Omental fat pad (tissue), 4 donors: ENCODE measurements around the gene MPPED1. TPM values are rescaled to one million over a fixed set of nuclear protein-coding genes. Genes with fewer than 3 reads are reported as not detected.

Source experiments
- ATAC-seq: fragments of 150-250 bp; one replicate; pipeline ENCODE4 v1.9.1; 2016; ENCODE audit warnings: mild to moderate bottlenecking, moderate library complexity; ENCODE audit not compliant: low FRiP score
- DNase-seq: peaks from one replicate; pipeline ENCODE4 v3.0.0-alpha.2; 2019; ENCODE audit warnings: low spot score
- CTCF ChIP-seq, 3 donors: fragments of 450-650 bp; IDR thresholded peaks; one replicate each; pipeline ENCODE4 v1.5.1; 2016 to 2017; ENCODE audit warnings: antibody characterized with exemption in 3 of 3, mild to moderate bottlenecking in 3 of 3, moderate library complexity in 2 of 3
- total RNA-seq, 4 donors: library from RNA; depleted of rRNA; stranded (reverse); fragments of >200 nt; gene quantifications; one replicate each; pipeline ENCODE4 v1.1.0, GENCODE V29; 2016

The MPPED1 gene
- total RNA-seq, 4 donors from 2014 or later: not detected

- ATAC-seq (no peak), DNase-seq (no peak)
- TF ChIP-seq CTCF (IDR thresholded peaks at IDR 0.05): no peak
These were observed 34.9 kb upstream of the MPPED1 start for GRCh38 chr22:43376765-43377547.

GRCh38 chr22:43377548-43377895, 34.3 kb upstream of the MPPED1 start:
- no peak for ATAC-seq

GRCh38 chr22:43377896-43378704, 33.7 kb upstream of the MPPED1 start:
- DNase-seq (no peak), ATAC-seq (no peak)
- TF ChIP-seq CTCF (IDR thresholded peaks at IDR 0.05): no peak

More at GRCh38 chr22:43377548-43377895, 34.3 kb upstream of the MPPED1 start:
- TF ChIP-seq CTCF (IDR thresholded peaks at IDR 0.05): no peak
- no peak for DNase-seq

GRCh38 chr22:43381693-43382092, 30.1 kb upstream of the MPPED1 start:
- DNase-seq: no peak
- TF ChIP-seq CTCF (IDR thresholded peaks at IDR 0.05): no peak
- no peak for ATAC-seq

- DNase-seq: no peak
These were observed 27.0 kb upstream of the MPPED1 start for GRCh38 chr22:43384863-43385262.

More at GRCh38 chr22:43384863-43385262, 27.0 kb upstream of the MPPED1 start:
- no peak for ATAC-seq
- no peak for TF ChIP-seq CTCF (IDR thresholded peaks at IDR 0.05)
